HG02759 (cell line): ENCODE data around the gene RSPO1.
"Not testable (repeated sequence)": the region's sequence is repeated elsewhere in the genome, so short reads cannot be mapped to it uniquely, and the experiment has no call there.

Source experiments
- ATAC-seq: cut with Tn5 transposase; IDR thresholded peaks from one replicate; pipeline ENCODE4 v1.9.1; 2021; ENCODE audit warnings: mild to moderate bottlenecking, moderate library complexity; ENCODE audit not compliant: unreplicated experiment

The RSPO1 gene

GRCh38 chr1:37634244-37634991 is at the start of gene RSPO1:
TSS of gene RSPO1 (minus strand) at chr1:37634892. CDS start at chr1:37629661, 5,231 bp downstream.
- no peak for ATAC-seq

GRCh38 chr1:37684182-37684581 is 49.5 kb upstream of the RSPO1 start:
- not testable (repeated sequence) for ATAC-seq

- ATAC-seq = no peak
Observed at GRCh38 chr1:37682334-37682987, 47.8 kb upstream of the RSPO1 start.

- ATAC-seq = no peak
Observed at GRCh38 chr1:37680933-37681332, 46.2 kb upstream of the RSPO1 start.

- no peak for ATAC-seq
Observed at GRCh38 chr1:37677808-37678207, 43.1 kb upstream of the RSPO1 start.

- no peak for ATAC-seq
Observed at GRCh38 chr1:37677143-37677439, 42.4 kb upstream of the RSPO1 start.

- peak; percentile 42 for ATAC-seq
Observed at GRCh38 chr1:37676281-37677142, 41.8 kb upstream of the RSPO1 start.

GRCh38 chr1:37673920-37674319 is 39.2 kb upstream of the RSPO1 start:
- ATAC-seq = no peak

GRCh38 chr1:37672136-37672870 is 37.6 kb upstream of the RSPO1 start:
- ATAC-seq = no peak

GRCh38 chr1:37671261-37671660 is 36.6 kb upstream of the RSPO1 start:
- ATAC-seq = no peak

GRCh38 chr1:37670133-37670532 is 35.4 kb upstream of the RSPO1 start:
- no peak for ATAC-seq

GRCh38 chr1:37667023-37667671 is 32.5 kb upstream of the RSPO1 start:
- ATAC-seq = no peak

GRCh38 chr1:37666241-37666867 is 31.7 kb upstream of the RSPO1 start:
- no peak for ATAC-seq

- no peak for ATAC-seq
Observed at GRCh38 chr1:37663426-37664000, 28.8 kb upstream of the RSPO1 start.

GRCh38 chr1:37662031-37662755 is 27.5 kb upstream of the RSPO1 start:
- no peak for ATAC-seq

- no peak for ATAC-seq
Observed at GRCh38 chr1:37661401-37661800, 26.7 kb upstream of the RSPO1 start.

- no peak for ATAC-seq
Observed at GRCh38 chr1:37660664-37661063, 26.0 kb upstream of the RSPO1 start.

GRCh38 chr1:37658486-37658885 is 23.8 kb upstream of the RSPO1 start:
- no peak for ATAC-seq
